Mucosa of stomach (tissue), 1 donor: ENCODE results near the gene ANKRD33B.

Experiments
- H3K27me3 ChIP-seq: one replicate; pipeline ENCODE4 v1.7.0; 2013; ENCODE audit warnings: mild to moderate bottlenecking, low read length; ENCODE audit not compliant: control insufficient read depth, insufficient read depth
- H3K36me3 ChIP-seq: one replicate; pipeline ENCODE4 v1.7.0; 2013; ENCODE audit warnings: low read length; ENCODE audit not compliant: control insufficient read depth, insufficient read depth
- H3K4me1 ChIP-seq: one replicate; pipeline ENCODE4 v1.7.0; 2013; ENCODE audit warnings: mild to moderate bottlenecking, low read length; ENCODE audit not compliant: control insufficient read depth, insufficient read depth
- H3K4me3 ChIP-seq: one replicate; pipeline ENCODE4 v1.7.0; 2013; ENCODE audit warnings: low read length
- H3K9ac ChIP-seq: one replicate; pipeline ENCODE4 v1.7.0; 2013; ENCODE audit warnings: mild to moderate bottlenecking, low read length, moderate library complexity
- H3K9me3 ChIP-seq: one replicate; pipeline ENCODE4 v1.7.0; 2013; ENCODE audit warnings: mild to moderate bottlenecking, low read length, moderate library complexity; ENCODE audit not compliant: control insufficient read depth
- donor health status: Pancreatic carcinoma.

Gene ANKRD33B

GRCh38 chr5:10676224-10676623 is 112.4 kb downstream of the ANKRD33B start:
- no peaks in the 10 kb centered on the region for H3K4me1 ChIP-seq
- no peaks in the 10 kb centered on the region for H3K36me3 ChIP-seq
- no peak overlapping the region for H3K9ac ChIP-seq
- H3K27me3 ChIP-seq: no peaks in the 10 kb centered on the region
- no peaks in the 10 kb centered on the region for H3K9me3 ChIP-seq
- no peak overlapping the region for H3K4me3 ChIP-seq

GRCh38 chr5:10676946-10677345 is 113.1 kb downstream of the ANKRD33B start:
- Histone ChIP-seq H3K36me3 (no peaks in the 10 kb centered on the region), H3K4me3 (no peak overlapping the region), H3K4me1 (no peaks in the 10 kb centered on the region), H3K27me3 (no peaks in the 10 kb centered on the region), H3K9me3 (no peaks in the 10 kb centered on the region), H3K9ac (no peak overlapping the region)

- Histone ChIP-seq H3K36me3 (peaks cover 3% of the 10 kb centered on the region), H3K4me3 (no peak overlapping the region), H3K4me1 (no peaks in the 10 kb centered on the region), H3K9me3 (no peaks in the 10 kb centered on the region), H3K27me3 (no peaks in the 10 kb centered on the region), H3K9ac (no peak overlapping the region)
These were observed 113.7 kb downstream of the ANKRD33B start for GRCh38 chr5:10677533-10677932.

GRCh38 chr5:10678244-10678643 is 114.4 kb downstream of the ANKRD33B start:
- H3K36me3 ChIP-seq: peaks cover 4% of the 10 kb centered on the region
- H3K27me3 ChIP-seq: no peaks in the 10 kb centered on the region
- H3K4me3 ChIP-seq: no peak overlapping the region
- no peak overlapping the region for H3K9ac ChIP-seq
- peaks cover 3% of the 10 kb centered on the region for H3K4me1 ChIP-seq
- no peaks in the 10 kb centered on the region for H3K9me3 ChIP-seq

- H3K27me3 ChIP-seq: no peaks in the 10 kb centered on the region
- H3K4me1 ChIP-seq: peaks cover 5% of the 10 kb centered on the region
- H3K9ac ChIP-seq: no peak overlapping the region
- peaks cover 4% of the 10 kb centered on the region for H3K36me3 ChIP-seq
- H3K4me3 ChIP-seq: no peak overlapping the region
- H3K9me3 ChIP-seq: no peaks in the 10 kb centered on the region
These were observed 115.6 kb downstream of the ANKRD33B start for GRCh38 chr5:10679336-10679988.

- Histone ChIP-seq H3K36me3 (peaks cover 4% of the 10 kb centered on the region), H3K9ac (no peak overlapping the region), H3K9me3 (no peaks in the 10 kb centered on the region), H3K27me3 (no peaks in the 10 kb centered on the region), H3K4me3 (no peak overlapping the region), H3K4me1 (peaks cover 5% of the 10 kb centered on the region)
These were observed 117.1 kb downstream of the ANKRD33B start for GRCh38 chr5:10680876-10681481.

- Histone ChIP-seq H3K9me3 (no peaks in the 10 kb centered on the region), H3K4me1 (peaks cover 5% of the 10 kb centered on the region), H3K36me3 (peaks cover 4% of the 10 kb centered on the region), H3K9ac (no peak overlapping the region), H3K4me3 (no peak overlapping the region), H3K27me3 (no peaks in the 10 kb centered on the region)
These were observed 118.1 kb downstream of the ANKRD33B start for GRCh38 chr5:10681731-10682679.

- H3K36me3 ChIP-seq: peaks cover 4% of the 10 kb centered on the region
- H3K9ac ChIP-seq: no peak overlapping the region
- no peak overlapping the region for H3K4me3 ChIP-seq
- H3K27me3 ChIP-seq: no peaks in the 10 kb centered on the region
- H3K9me3 ChIP-seq: no peaks in the 10 kb centered on the region
- H3K4me1 ChIP-seq: peaks cover 5% of the 10 kb centered on the region
These were observed 119.1 kb downstream of the ANKRD33B start for GRCh38 chr5:10682801-10683525.

- H3K27me3 ChIP-seq: no peaks in the 10 kb centered on the region
- peaks cover 4% of the 10 kb centered on the region for H3K36me3 ChIP-seq
These were observed 120.6 kb downstream of the ANKRD33B start for GRCh38 chr5:10684303-10685086.

GRCh38 chr5:10685115-10685521 is 121.2 kb downstream of the ANKRD33B start:
- no peak overlapping the region for H3K4me3 ChIP-seq
- no peaks in the 10 kb centered on the region for H3K9me3 ChIP-seq
- H3K36me3 ChIP-seq: peaks cover 4% of the 10 kb centered on the region
- H3K27me3 ChIP-seq: no peaks in the 10 kb centered on the region
- no peak overlapping the region for H3K9ac ChIP-seq
- peaks cover 5% of the 10 kb centered on the region for H3K4me1 ChIP-seq

More at GRCh38 chr5:10684303-10685086, 120.6 kb downstream of the ANKRD33B start:
- Histone ChIP-seq H3K9ac (no peak overlapping the region), H3K9me3 (no peaks in the 10 kb centered on the region), H3K4me1 (peaks cover 5% of the 10 kb centered on the region), H3K4me3 (no peak overlapping the region)

- Histone ChIP-seq H3K4me1 (peaks cover 5% of the 10 kb centered on the region), H3K36me3 (peaks cover 4% of the 10 kb centered on the region), H3K9ac (no peak overlapping the region), H3K27me3 (no peaks in the 10 kb centered on the region), H3K4me3 (no peak overlapping the region), H3K9me3 (no peaks in the 10 kb centered on the region)
These were observed 123.0 kb downstream of the ANKRD33B start for GRCh38 chr5:10686890-10687289.
